Upper lobe of left lung (tissue), 6 donors: Measurements from ENCODE around the gene TEN1. TPM values are rescaled to one million over a fixed set of nuclear protein-coding genes. Genes with fewer than 3 reads are reported as not detected.
A peak's percentile ranks its signal among the peaks of the same experiment; 100 is the strongest.

Experiments
- ATAC-seq, 2 donors: fragments of 200-7000 bp; cut with Tn5 transposase; one replicate each; pipeline ENCODE4 v1.9.1; 2022; ENCODE audit warnings: mild to moderate bottlenecking in 2 of 2, moderate library complexity in 2 of 2; ENCODE audit not compliant: low FRiP score in 2 of 2
- DNase-seq, 2 donors: peaks; one replicate each; pipeline ENCODE4 v3.0.0-alpha.2; 2019 to 2020
- H3K27ac ChIP-seq, 4 donors: fragments of 200-600 bp; sonication (generic); one replicate each; pipeline ENCODE4 v1.5.1; 2016 to 2019
- H3K27me3 ChIP-seq, 4 donors: fragments of 200-600 bp; sonication (generic); one replicate each; pipeline ENCODE4 v1.5.1; 2017 to 2019
- H3K36me3 ChIP-seq, 4 donors: fragments of 200-600 bp; sonication (generic); one replicate each; pipeline ENCODE4 v1.5.1; 2016 to 2019
- H3K4me1 ChIP-seq, 4 donors: fragments of 200-600 bp; sonication (generic); one replicate each; pipeline ENCODE4 v1.5.1; 2018 to 2019
- H3K4me3 ChIP-seq, 4 donors: fragments of 200-600 bp; sonication (generic); one replicate each; pipeline ENCODE4 v1.5.1; 2017 to 2019; ENCODE audit warnings: mild to moderate bottlenecking in 2 of 4, moderate library complexity in 1 of 4
- H3K9me3 ChIP-seq, 4 donors: fragments of 200-600 bp; sonication (generic); one replicate each; pipeline ENCODE4 v1.5.1; 2018 to 2019
- CTCF ChIP-seq, 6 experiments: fragments of 450-650 bp in 4 of 6; fragments of 200-600 bp in 2 of 6; sonication (generic) in 2 of 6; IDR thresholded peaks; one replicate each; pipeline ENCODE4 v1.5.1; 2016 to 2019; ENCODE audit warnings: antibody characterized with exemption in 6 of 6
- EP300 ChIP-seq, 4 donors: sonication (generic); formaldehyde crosslinking; IDR thresholded peaks; one replicate each; pipeline ENCODE4 v1.5.1; 2017; ENCODE audit warnings: antibody characterized with exemption in 4 of 4, control low read depth in 2 of 4
- POLR2A ChIP-seq, 4 donors: fragments of 450-650 bp; IDR thresholded peaks; one replicate each; pipeline ENCODE4 v1.5.1; 2016 to 2017; ENCODE audit warnings: antibody characterized with exemption in 4 of 4, mild to moderate bottlenecking in 2 of 4
- POLR2AphosphoS5 ChIP-seq, 2 donors: sonication (generic); formaldehyde crosslinking; IDR thresholded peaks; one replicate each; pipeline ENCODE4 v1.5.1; 2017; ENCODE audit warnings: antibody characterized with exemption in 2 of 2
- WGBS, 2 donors: methylation state at CpG; one replicate each; pipeline ENCODE4 v1.1.5; 2017 to 2018; 5-methylcytosine and 5-hydroxymethylcytosine counted together
- total RNA-seq, 6 donors: library from RNA; depleted of rRNA in 4 of 6; stranded (reverse); fragments of >200 nt in 4 of 6; gene quantifications; one replicate each; pipeline versions ENCODE4 v1.1.0 to v1.2.1, GENCODE V29; 2016 to 2021
- donor health status: DM: no; HTN: no; CAD: no; lungs with moderate emphysema.
- donor health status: DM: no; HTN: yes; CAD: no; lungs with severe emphysema.

The TEN1 gene
- total RNA-seq, 6 donors from 2014 or later = 13.6 to 29.3 (median 17.0) TPM; not detected in 1

DNA sequence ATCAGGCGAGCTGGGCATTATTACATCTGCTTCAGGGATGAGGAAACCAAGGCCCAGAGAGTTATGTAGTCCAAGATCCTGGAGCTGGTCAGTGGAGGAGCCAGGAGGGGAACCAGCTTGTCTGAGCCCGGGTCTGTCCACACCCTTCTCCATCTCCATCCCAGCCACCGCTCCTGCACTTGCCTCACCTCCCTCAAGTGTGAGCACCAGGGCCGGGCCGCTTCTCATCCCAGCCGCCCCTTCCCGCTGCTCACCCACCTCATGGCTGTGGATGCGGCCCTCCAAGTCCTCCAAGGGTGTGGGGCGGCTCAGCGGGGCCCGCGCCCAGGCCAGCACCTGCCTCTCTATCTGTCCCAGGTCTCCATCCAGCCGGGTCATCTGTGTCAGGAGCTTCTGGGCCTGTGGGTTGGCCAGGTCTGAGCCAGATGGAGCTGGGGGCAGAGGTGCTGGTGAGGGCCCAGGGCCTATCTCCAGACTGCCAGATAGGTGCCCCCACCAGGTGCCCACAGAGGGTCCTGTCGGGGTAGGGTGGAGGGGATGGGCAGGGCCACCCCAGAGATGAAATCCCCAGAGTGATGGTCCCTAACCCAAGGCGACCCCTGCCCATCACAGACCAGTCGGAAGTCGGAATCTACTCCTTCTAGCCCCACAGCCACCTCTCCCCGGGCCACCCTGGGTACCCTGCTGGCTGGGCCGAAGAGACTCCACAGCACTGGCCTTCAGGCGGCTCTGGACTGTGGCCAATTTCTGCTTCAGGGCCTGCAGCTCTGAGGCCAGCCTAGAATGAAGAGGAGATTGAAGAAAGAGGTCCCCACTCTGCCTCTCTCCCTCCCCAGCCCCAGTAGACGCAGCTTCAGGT lies 38.7 kb downstream of the TEN1 start:
- H3K27ac ChIP-seq = no peak overlapping the region
- no peak overlapping the region for H3K4me3 ChIP-seq
- H3K4me1 ChIP-seq = peaks cover 0 to 9% (median 7%) of the 10 kb centered on the region in 4 donors
- no peak for TF ChIP-seq POLR2A (IDR thresholded peaks at IDR 0.05)
- no peak for TF ChIP-seq EP300 (IDR thresholded peaks at IDR 0.05)
- no peak for TF ChIP-seq POLR2AphosphoS5 (IDR thresholded peaks at IDR 0.05)
- no peak for TF ChIP-seq CTCF (IDR thresholded peaks at IDR 0.05)
- no peaks in the 10 kb centered on the region for H3K9me3 ChIP-seq
- WGBS, 2 donors = 95 to 97% methylated on average over 14 to 21 of the region's 21 CpGs
- ATAC-seq = no peak
- no peaks in the 10 kb centered on the region for H3K27me3 ChIP-seq
- DNase-seq = no peak
- H3K36me3 ChIP-seq = peaks cover 0 to 18% (median 2%) of the 10 kb centered on the region in 4 donors

DNA sequence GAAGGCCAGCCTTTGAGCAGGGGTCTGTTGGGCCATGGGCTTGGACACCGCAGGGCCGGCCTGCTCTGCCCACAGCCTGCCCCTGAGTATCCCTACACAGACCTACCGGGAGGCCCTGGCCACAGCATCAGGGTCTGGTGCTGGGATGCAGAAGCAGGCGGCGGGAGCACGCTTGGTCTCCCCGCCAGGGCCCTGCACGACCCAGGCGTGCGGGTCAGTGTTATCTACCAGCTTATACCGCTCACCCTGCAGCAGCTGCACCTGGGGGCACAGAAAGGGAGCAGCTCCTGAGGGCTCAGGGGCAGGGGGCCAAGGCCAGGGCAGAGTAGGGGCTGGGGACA lies 39.3 kb downstream of the TEN1 start:
- peaks cover 0 to 18% (median 2%) of the 10 kb centered on the region in 4 donors for H3K36me3 ChIP-seq
- no peak overlapping the region for H3K4me3 ChIP-seq
- TF ChIP-seq POLR2A (IDR thresholded peaks at IDR 0.05) (no peak), EP300 (IDR thresholded peaks at IDR 0.05) (no peak), CTCF (IDR thresholded peaks at IDR 0.05) (no peak), POLR2AphosphoS5 (IDR thresholded peaks at IDR 0.05) (no peak)
- H3K27me3 ChIP-seq = no peaks in the 10 kb centered on the region
- DNase-seq (no peak), ATAC-seq (no peak)
- 91 to 98% methylated on average over 8 of the region's 11 CpGs for WGBS, 2 donors
- H3K27ac ChIP-seq = no peak overlapping the region
- H3K4me1 ChIP-seq = peaks cover 0 to 9% (median 7%) of the 10 kb centered on the region in 4 donors
- H3K9me3 ChIP-seq = no peaks in the 10 kb centered on the region

DNA sequence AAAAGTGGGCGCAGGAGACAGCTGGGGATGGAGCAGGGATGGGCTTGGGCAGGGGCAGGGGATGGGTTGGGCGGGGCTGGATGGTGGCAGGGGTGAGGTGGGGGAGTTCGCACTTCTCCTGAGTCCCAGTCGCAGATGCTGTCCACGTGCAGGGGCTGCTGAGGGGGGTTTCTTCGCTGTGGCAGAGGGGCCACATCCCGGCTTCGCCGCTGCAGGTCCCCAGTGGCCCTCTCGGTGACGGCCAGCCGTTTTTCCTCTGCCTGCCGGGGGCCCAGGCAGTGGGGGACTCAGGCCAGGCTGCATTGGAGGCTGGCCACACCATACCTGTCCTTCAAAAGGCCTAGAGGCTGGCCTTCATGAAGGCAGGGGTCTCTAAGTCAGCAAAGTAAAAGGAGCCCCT lies 39.8 kb downstream of the TEN1 start:
- ATAC-seq = no peak
- peaks cover 0 to 9% (median 7%) of the 10 kb centered on the region in 4 donors for H3K4me1 ChIP-seq

GRCh38 chr17:76019833-76020467 lies 40.9 kb downstream of the TEN1 start:
- TF ChIP-seq CTCF (IDR thresholded peaks at IDR 0.05) (no peak), EP300 (IDR thresholded peaks at IDR 0.05) (no peak), POLR2AphosphoS5 (IDR thresholded peaks at IDR 0.05) (no peak), POLR2A (IDR thresholded peaks at IDR 0.05) (no peak)
- Histone ChIP-seq H3K27ac (no peak overlapping the region), H3K9me3 (no peaks in the 10 kb centered on the region), H3K36me3 (peaks cover 0 to 18% (median 2%) of the 10 kb centered on the region in 4 donors), H3K27me3 (no peaks in the 10 kb centered on the region), H3K4me1 (peaks cover 0 to 2% (median under 1%) of the 10 kb centered on the region in 4 donors), H3K4me3 (no peak overlapping the region)
- 84 to 88% methylated on average over 6 of the region's 6 CpGs for WGBS, 2 donors
- no peak for DNase-seq
- ATAC-seq = no peak

More for the DNA sequence above, 39.8 kb downstream of the TEN1 start:
- H3K9me3 ChIP-seq = no peaks in the 10 kb centered on the region
- H3K27me3 ChIP-seq = no peaks in the 10 kb centered on the region
- TF ChIP-seq POLR2AphosphoS5 (IDR thresholded peaks at IDR 0.05) = no peak
- peaks cover 0 to 18% (median 2%) of the 10 kb centered on the region in 4 donors for H3K36me3 ChIP-seq
- H3K27ac ChIP-seq = no peak overlapping the region
- H3K4me3 ChIP-seq = no peak overlapping the region
- DNase-seq = no peak
- 89 to 92% methylated on average over 13 of the region's 13 CpGs for WGBS, 2 donors

DNA sequence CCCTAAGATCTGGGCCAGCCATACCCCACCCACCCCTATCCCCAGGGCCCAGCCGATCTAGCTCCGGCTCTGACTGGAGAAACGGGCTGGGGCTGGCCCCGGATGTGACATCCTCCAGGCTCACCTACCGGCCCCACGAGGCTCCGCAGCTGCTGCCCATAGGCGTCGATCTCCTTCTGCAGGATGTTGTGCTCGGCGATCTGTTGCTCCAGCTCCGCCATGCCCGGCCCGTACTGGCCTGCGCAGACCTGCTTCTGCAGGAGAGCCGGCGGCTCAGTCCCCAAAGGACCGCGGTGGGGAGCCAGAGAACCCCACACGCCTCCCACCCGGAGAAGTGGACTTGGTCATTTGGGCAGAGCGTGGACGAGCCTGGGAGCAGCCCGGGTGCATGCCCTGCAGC lies 43.2 kb downstream of the TEN1 start:
- Histone ChIP-seq H3K27ac (no peak overlapping the region), H3K9me3 (no peaks in the 10 kb centered on the region), H3K4me3 (no peak overlapping the region), H3K4me1 (peaks cover 0 to 9% (median 2%) of the 10 kb centered on the region in 4 donors), H3K27me3 (no peaks in the 10 kb centered on the region), H3K36me3 (peaks cover 0 to 18% (median 2%) of the 10 kb centered on the region in 4 donors)
- DNase-seq = peak in 1 of 2 donors; percentile 79
- TF ChIP-seq EP300 (IDR thresholded peaks at IDR 0.05) = no peak
- no peak for TF ChIP-seq CTCF (IDR thresholded peaks at IDR 0.05)
- TF ChIP-seq POLR2A (IDR thresholded peaks at IDR 0.05) = no peak
- no peak for TF ChIP-seq POLR2AphosphoS5 (IDR thresholded peaks at IDR 0.05)
- no peak for ATAC-seq
- 33 to 86% methylated on average over 5 to 18 of the region's 24 CpGs for WGBS, 2 donors
